ENCODE measurements around the gene CNGA3. TPM values are rescaled to one million over a fixed set of nuclear protein-coding genes. Genes with fewer than 3 reads are reported as not detected.
"Not testable (repeated sequence)": the region's sequence is repeated elsewhere in the genome, so short reads cannot be mapped to it uniquely, and the experiment has no call there.

Gene CNGA3
- total RNA-seq, 2 experiments from 2014 or later: not detected

DNA sequence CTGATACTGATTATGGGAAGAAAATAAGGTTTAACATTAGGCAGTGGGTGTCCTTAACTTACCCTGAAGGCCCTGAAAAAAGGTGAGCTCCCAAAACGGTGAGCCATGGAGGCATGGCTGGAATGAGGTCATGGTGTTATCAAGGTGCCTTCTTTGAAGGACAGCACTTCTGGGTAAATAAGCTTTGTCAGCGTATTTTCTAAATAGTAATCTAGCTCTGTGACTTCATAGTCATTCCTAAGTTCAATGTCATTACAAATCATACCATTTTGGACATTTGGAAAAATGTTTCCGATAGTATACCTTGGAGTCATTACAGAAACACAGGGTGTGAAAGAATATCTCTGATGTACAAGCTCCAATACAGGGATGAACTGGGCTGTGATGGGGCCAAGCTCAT, 35.2 kb upstream of the CNGA3 start:
- no peaks in the 10 kb centered on the region for H3K36me3 Mint-ChIP-seq (ENCODE audit: low read depth)
- CTCF ChIA-PET: no interaction called here
- H3K27ac Mint-ChIP-seq: no peak overlapping the region
- peaks cover 4% of the 10 kb centered on the region for H3K27me3 Mint-ChIP-seq (ENCODE audit: low read depth)
- H3K4me1 Mint-ChIP-seq (ENCODE audit: low read depth): no peaks in the 10 kb centered on the region
- DNase-seq: no peak
- H3K4me3 Mint-ChIP-seq: no peak overlapping the region
- intact Hi-C loops (cut with micrococcal nuclease): no loop called here
- H3K9me3 Mint-ChIP-seq: no peaks in the 10 kb centered on the region

DNA sequence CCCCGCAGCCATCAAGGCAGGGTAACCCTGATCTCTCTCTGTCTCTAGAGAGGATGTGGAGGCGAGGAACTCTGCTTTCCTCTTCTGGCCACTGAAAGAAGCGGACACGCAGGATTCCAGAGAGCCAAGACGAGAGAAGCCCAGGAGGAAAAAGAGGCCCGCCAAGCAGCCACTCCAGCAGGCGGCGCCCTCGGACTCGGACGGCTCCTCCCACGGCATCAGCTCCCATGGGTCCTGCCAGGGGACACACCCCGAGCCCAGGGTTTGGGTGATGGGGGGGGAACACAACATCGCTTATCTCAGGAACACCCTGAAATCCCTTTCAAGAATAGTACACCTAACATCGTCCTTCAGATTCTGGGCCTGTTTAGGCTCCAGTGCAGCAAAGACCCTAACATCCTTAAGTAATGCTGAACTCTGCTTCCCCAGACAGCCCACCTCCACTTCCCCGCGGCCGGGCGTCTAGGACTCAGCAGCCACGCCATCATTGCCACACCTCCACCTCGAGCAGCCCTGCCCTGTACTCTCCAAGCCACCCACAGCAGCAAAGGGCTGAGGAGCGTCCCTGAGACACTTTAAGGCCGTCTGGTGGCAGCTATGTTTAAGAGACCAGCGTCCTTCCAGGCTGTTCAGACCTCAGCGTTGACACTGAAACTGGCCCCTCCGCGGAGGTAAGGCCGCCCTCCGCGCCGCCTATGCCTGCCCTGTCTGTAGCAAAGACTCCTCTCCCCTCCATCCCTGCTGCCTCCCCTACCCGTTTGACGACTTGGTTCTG, 34.3 kb upstream of the CNGA3 start:
- Mint-ChIP-seq H3K27ac (no peak overlapping the region), H3K9me3 (no peaks in the 10 kb centered on the region), H3K36me3 (ENCODE audit: low read depth) (no peaks in the 10 kb centered on the region), H3K27me3 (ENCODE audit: low read depth) (peaks cover 4% of the 10 kb centered on the region), H3K4me1 (ENCODE audit: low read depth) (no peaks in the 10 kb centered on the region), H3K4me3 (no peak overlapping the region)
- intact Hi-C loops (cut with micrococcal nuclease): no loop called here
- no peak for DNase-seq
- CTCF ChIA-PET: interaction anchor here (0.7 kb wide), 1 partner anchor 57 kb away, joined by 4 read pairs; no protein-coding TSS in a partner anchor

DNA sequence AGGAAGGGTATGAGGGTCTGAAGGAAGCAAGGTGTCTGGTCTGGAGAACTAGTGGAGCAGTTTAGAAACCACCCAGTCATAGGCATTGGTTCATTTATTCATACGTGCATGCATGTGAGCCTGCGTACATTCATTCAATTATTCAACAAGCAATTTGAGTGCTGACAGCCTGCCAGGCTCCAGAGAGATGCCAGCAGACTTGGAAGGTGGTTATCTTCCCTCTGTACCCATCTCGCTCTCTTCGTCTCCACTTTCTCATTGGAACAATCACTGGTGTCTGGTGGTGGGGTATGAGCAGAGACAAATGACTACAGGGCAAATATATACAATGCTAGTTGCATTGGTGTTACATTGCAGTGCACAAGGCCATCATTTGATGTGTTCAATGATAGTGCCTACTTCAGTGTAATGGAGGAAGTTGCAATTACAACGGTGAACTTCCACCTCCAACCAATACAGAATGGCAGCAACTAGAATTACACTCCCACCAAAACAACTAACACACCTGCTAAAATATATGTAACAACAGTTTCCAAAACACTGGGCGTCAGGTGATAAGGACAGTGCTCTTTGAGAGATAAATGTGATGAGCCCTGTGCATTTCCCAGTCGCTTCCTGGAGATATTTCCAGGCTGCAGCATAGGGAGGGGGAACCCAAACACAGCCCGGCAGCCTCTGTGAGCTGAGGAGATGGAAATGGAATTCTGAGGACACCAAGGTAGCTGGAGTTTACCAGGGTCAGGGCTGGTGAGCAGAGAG, 32.6 kb upstream of the CNGA3 start:
- H3K36me3 Mint-ChIP-seq (ENCODE audit: low read depth): no peaks in the 10 kb centered on the region
- CTCF ChIA-PET: no interaction called here
- peaks cover 4% of the 10 kb centered on the region for H3K27me3 Mint-ChIP-seq (ENCODE audit: low read depth)
- H3K9me3 Mint-ChIP-seq: no peaks in the 10 kb centered on the region
- no peak overlapping the region for H3K4me3 Mint-ChIP-seq
- no peak overlapping the region for H3K27ac Mint-ChIP-seq
- no peaks in the 10 kb centered on the region for H3K4me1 Mint-ChIP-seq (ENCODE audit: low read depth)
- intact Hi-C loops (cut with micrococcal nuclease): no loop called here
- no peak for DNase-seq

DNA sequence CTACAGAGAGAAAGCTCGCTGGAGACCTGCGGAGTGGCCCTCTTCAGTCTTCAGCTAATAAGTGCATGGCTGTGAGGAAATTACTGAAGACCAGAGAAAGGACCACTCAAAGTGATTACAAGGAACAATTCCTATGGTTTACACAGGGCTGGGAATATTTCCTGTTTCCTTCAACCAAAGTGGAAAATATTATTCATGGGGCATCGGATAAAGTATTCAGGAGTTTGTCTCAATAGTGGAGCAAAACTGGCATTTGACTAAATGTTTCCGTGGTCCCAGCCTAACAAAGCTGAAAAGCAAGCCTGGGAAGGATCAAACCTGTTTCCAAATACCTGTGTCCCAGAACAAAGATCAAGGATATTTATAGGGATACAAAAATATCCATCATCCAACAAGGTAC, 32.0 kb upstream of the CNGA3 start:
- Mint-ChIP-seq H3K9me3 (no peaks in the 10 kb centered on the region), H3K4me1 (ENCODE audit: low read depth) (no peaks in the 10 kb centered on the region), H3K27ac (no peak overlapping the region), H3K27me3 (ENCODE audit: low read depth) (peaks cover 4% of the 10 kb centered on the region), H3K36me3 (ENCODE audit: low read depth) (no peaks in the 10 kb centered on the region), H3K4me3 (no peak overlapping the region)
- no peak for DNase-seq
- intact Hi-C loops (cut with micrococcal nuclease): no loop called here
- CTCF ChIA-PET: no interaction called here

DNA sequence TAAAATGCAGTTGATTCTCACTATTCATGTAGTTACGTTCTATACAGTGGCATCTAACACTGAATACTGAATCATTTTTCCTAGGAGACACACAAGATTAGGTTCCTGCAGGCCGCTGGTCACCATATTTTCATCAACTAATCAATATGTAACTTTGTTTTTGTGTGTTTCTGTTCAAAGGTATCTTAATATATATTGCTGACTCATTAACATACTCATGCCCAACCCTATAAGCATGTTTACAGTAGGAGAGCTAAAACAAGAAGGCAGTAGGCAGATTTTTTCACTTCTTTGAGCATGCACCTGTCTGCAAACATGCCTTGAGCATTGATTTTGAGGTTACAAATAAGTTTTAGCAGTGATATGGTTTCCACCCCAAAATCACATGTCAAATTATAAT, 30.3 kb upstream of the CNGA3 start:
- CTCF ChIA-PET: no interaction called here
- peaks cover 5% of the 10 kb centered on the region for H3K36me3 Mint-ChIP-seq (ENCODE audit: low read depth)
- no peak overlapping the region for H3K4me3 Mint-ChIP-seq
- H3K27me3 Mint-ChIP-seq (ENCODE audit: low read depth): peaks cover 6% of the 10 kb centered on the region
- peaks cover 8% of the 10 kb centered on the region for H3K9me3 Mint-ChIP-seq
- DNase-seq: no peak
- H3K4me1 Mint-ChIP-seq (ENCODE audit: low read depth): no peaks in the 10 kb centered on the region
- intact Hi-C loops (cut with micrococcal nuclease): no loop called here
- no peak overlapping the region for H3K27ac Mint-ChIP-seq

DNA sequence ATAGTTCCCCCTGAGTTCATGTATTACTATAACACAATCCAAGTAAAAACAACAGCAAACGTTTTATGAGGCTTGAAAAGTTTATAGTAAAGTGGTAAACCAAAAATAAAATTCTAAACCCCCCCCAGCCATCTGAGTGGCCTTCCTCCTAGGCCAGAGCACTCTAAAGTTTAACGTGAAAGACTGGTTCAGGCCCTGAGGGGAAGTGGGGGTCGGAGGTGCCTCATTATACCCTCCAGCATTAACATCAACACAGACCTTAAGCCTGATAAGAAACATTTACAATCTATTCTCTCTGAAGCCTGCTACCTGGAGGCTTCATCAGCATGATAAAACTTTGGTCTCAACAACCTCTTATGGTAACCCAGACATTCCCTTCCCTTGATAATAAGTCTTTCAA, 29.0 kb upstream of the CNGA3 start:
- intact Hi-C loops (cut with micrococcal nuclease): no loop called here
- CTCF ChIA-PET: no interaction called here

DNA sequence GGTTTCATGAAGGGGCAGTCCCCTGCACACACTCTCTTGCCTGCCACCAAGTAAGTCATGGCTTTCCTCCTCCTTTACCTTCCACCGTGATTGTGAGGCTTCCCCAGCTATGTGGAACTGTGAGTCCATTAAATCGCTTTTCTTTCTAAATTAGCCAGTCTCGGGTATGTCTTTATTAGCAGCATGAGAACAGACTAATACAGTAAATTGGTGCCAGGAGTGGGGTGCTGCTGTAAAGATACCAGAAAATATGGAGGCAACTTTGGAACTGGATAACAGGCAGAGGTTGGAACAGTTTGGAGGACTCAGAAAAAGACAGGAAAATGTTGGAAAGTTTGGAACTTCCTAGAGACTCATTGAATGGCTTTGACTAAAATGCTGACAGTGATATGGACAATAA, 26.1 kb upstream of the CNGA3 start:
- intact Hi-C loops (cut with micrococcal nuclease); H3K27me3 Mint-ChIP-seq (ENCODE audit: low read depth); H3K9me3 Mint-ChIP-seq; H3K4me1 Mint-ChIP-seq (ENCODE audit: low read depth); DNase-seq; CTCF ChIA-PET; H3K4me3 Mint-ChIP-seq; H3K36me3 Mint-ChIP-seq (ENCODE audit: low read depth); H3K27ac Mint-ChIP-seq: not testable (repeated sequence)

More for the DNA sequence above, 29.0 kb upstream of the CNGA3 start:
- H3K27ac Mint-ChIP-seq: no peak overlapping the region
- peaks cover 6% of the 10 kb centered on the region for H3K27me3 Mint-ChIP-seq (ENCODE audit: low read depth)
- H3K9me3 Mint-ChIP-seq: peaks cover 8% of the 10 kb centered on the region
- H3K4me3 Mint-ChIP-seq: no peak overlapping the region
- H3K4me1 Mint-ChIP-seq (ENCODE audit: low read depth): no peaks in the 10 kb centered on the region
- peaks cover 5% of the 10 kb centered on the region for H3K36me3 Mint-ChIP-seq (ENCODE audit: low read depth)
- no peak for DNase-seq

DNA sequence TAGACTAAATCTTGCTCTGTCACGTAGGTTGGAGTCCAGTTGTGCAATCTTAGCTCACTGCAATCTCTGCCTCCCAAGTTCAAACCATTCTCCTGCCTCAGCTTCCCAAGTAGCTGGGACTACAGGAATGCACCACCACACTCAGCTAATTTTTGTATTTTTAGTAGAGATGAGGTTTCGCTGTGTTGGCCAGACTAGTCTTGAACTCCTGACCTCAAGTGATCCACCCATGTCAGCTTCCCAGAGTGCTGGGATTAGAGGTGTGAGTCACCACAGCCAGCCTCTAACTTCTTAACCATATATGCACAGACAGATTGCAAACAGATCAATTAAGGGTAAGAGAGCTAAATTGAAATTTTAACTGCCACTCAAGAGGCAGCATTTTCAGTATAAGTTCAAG, 22.1 kb upstream of the CNGA3 start:
- Mint-ChIP-seq H3K36me3 (ENCODE audit: low read depth) (peaks cover 5% of the 10 kb centered on the region), H3K27ac (no peak overlapping the region), H3K4me1 (ENCODE audit: low read depth) (no peaks in the 10 kb centered on the region), H3K4me3 (no peak overlapping the region), H3K9me3 (peaks cover 8% of the 10 kb centered on the region), H3K27me3 (ENCODE audit: low read depth) (peaks cover 2% of the 10 kb centered on the region)
- no peak for DNase-seq
- intact Hi-C loops (cut with micrococcal nuclease): no loop called here
- CTCF ChIA-PET: interaction anchor here (0.7 kb wide), 1 partner anchor 590 kb away, joined by 3 read pairs; no protein-coding TSS in a partner anchor

DNA sequence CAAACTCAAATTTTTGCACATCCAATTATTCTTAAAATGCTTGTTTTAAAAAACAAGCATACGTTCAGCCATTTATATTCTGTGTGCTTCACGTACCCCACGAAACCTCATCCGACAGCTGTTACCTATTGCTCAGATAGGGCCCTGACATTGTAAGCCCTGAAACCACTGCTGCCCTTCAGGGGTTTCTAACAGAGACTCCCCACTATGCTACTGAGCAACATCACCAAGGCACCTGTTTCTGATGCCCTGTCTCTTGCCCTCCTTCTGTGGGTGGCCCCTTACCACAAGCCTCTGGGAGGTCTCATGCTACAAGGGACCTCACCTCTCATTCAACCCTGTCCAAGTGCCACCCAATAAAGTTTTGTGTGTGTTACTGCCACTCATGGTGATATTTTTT, 18.5 kb upstream of the CNGA3 start:
- Mint-ChIP-seq H3K27me3 (ENCODE audit: low read depth) (peaks cover 4% of the 10 kb centered on the region), H3K4me3 (no peak overlapping the region), H3K36me3 (ENCODE audit: low read depth) (no peaks in the 10 kb centered on the region), H3K9me3 (no peaks in the 10 kb centered on the region), H3K4me1 (ENCODE audit: low read depth) (no peaks in the 10 kb centered on the region), H3K27ac (no peak overlapping the region)
- no peak for DNase-seq
- intact Hi-C loops (cut with micrococcal nuclease): no loop called here
- CTCF ChIA-PET: no interaction called here

DNA sequence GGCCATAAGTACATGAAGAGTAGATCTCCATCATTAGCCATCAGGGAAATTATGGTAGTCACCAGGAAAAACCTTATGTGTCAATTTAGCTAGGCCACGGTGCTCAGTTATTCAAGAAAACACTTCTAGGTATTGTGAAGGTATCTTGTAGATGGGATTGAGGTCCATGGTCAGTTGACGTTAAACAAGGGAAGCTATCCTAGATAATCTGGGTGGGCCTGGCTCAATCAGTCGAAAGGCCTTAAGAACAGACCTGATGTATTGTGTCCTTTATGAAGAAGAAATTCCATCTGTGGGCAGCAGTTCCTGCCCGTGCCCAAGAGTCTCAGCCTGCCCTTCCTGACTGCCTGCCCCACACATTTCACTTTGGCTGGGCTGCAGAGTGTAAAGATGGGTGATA, 16.7 kb upstream of the CNGA3 start:
- no peaks in the 10 kb centered on the region for H3K9me3 Mint-ChIP-seq
- H3K4me1 Mint-ChIP-seq (ENCODE audit: low read depth): no peaks in the 10 kb centered on the region
- CTCF ChIA-PET: no interaction called here
- H3K36me3 Mint-ChIP-seq (ENCODE audit: low read depth): no peaks in the 10 kb centered on the region
- no peak overlapping the region for H3K27ac Mint-ChIP-seq
- H3K4me3 Mint-ChIP-seq: no peak overlapping the region
- intact Hi-C loops (cut with micrococcal nuclease): no loop called here
- DNase-seq: no peak
- H3K27me3 Mint-ChIP-seq (ENCODE audit: low read depth): peaks cover 4% of the 10 kb centered on the region

DNA sequence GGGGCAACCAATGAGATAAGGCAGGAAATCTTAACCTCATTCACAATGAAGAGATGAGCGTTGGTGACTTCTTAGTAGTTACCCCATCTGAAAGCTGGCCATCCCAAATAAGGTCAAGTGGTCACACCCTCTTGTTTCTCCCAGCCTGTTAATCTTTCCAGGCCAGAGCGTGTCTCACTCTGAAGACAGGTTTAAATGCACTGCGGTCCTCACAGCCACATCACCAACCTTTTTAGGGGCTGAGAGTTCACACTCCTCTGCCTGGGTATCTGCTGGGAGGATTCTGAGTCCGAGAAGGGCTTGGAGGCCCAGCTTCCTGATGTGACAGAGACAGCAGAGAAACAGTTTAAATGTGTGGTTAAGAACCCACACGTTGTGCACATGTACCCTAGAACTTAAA, 13.3 kb upstream of the CNGA3 start:
- Mint-ChIP-seq H3K9me3 (no peaks in the 10 kb centered on the region), H3K36me3 (ENCODE audit: low read depth) (no peaks in the 10 kb centered on the region), H3K4me1 (ENCODE audit: low read depth) (no peaks in the 10 kb centered on the region), H3K4me3 (no peak overlapping the region), H3K27ac (no peak overlapping the region), H3K27me3 (ENCODE audit: low read depth) (peaks cover 6% of the 10 kb centered on the region)
- CTCF ChIA-PET: no interaction called here
- DNase-seq: no peak
- intact Hi-C loops (cut with micrococcal nuclease): no loop called here

DNA sequence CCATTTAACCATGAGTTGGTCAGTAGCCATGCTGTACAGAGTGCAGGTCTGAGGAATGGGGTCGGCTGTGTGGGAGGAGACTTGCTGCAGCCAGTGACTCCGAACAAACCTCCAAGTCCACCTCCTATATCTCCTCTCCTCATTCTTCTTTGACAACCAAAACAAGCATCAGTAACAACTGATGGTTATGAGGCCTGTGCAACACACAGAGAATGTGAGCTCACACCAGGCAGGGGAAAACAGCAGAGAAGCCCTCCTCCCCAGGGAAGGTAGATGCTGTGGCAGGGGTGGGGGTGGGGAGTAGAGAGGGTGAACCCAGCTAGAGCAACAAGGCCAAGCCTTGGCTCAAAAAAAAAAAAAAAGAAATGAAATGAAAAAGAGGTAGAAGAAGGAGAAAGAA, 12.3 kb upstream of the CNGA3 start:
- intact Hi-C loops (cut with micrococcal nuclease): no loop called here
- DNase-seq: no peak
- peaks cover 6% of the 10 kb centered on the region for H3K27me3 Mint-ChIP-seq (ENCODE audit: low read depth)
- H3K9me3 Mint-ChIP-seq: no peaks in the 10 kb centered on the region
- H3K4me1 Mint-ChIP-seq (ENCODE audit: low read depth): no peaks in the 10 kb centered on the region
- no peak overlapping the region for H3K4me3 Mint-ChIP-seq
- H3K27ac Mint-ChIP-seq: no peak overlapping the region
- CTCF ChIA-PET: no interaction called here
- H3K36me3 Mint-ChIP-seq (ENCODE audit: low read depth): no peaks in the 10 kb centered on the region
